ENCODE measurements around the gene TRIM37. TPM values are rescaled to one million over a fixed set of nuclear protein-coding genes. Genes with fewer than 3 reads are reported as not detected.

TRIM37 gene
- 17.3 to 26.4 TPM (median 24.4 TPM) in 3 replicates for polyA plus RNA-seq
- polyA plus RNA-seq (2011; ENCODE audit: low read depth): 40.0 TPM
- polyA plus RNA-seq (2011; cell fraction: cytosol; rRNA removed): 17.3 and 28.3 TPM in 2 replicates
- 24.9 and 31.5 TPM in 2 replicates for polyA plus RNA-seq (2011; cell fraction: nucleus; rRNA removed)
- 12.8 and 18.3 TPM in 2 replicates for polyA plus RNA-seq (2012; ENCODE audit: low replicate concordance)
- 24.6 to 94.5 TPM (median 60.1 TPM) in 3 replicates for polyA minus RNA-seq
- 22.1 TPM for polyA minus RNA-seq (2011; cell fraction: cytosol; rRNA and poly(A)+ RNA removed)
- 27.5 and 34.1 TPM in 2 replicates for polyA minus RNA-seq (2011; cell fraction: nucleus; rRNA and poly(A)+ RNA removed)

- Histone ChIP-seq H3K27me3 (ENCODE audit: control insufficient read depth, extremely low read depth, insufficient read depth, low read length) (no peaks in the 10 kb centered on the region), H3K9me3 (ENCODE audit: control insufficient read depth, low read depth, low read length) (no peaks in the 10 kb centered on the region), H3K4me3 (ENCODE audit: control insufficient read depth in 2 of 3, extremely low read depth in 1 of 3, insufficient read depth in 2 of 3, low read depth in 1 of 3, low read length in 3 of 3) (peak within 1 kb of the TSS; percentile 78 to 84 (median 82)), H3K4me1 (ENCODE audit: control insufficient read depth, extremely low read depth, insufficient read depth, low read length) (peaks cover 8% of the 10 kb centered on the region), H4K20me1 (ENCODE audit: control insufficient read depth, extremely low read depth, insufficient read depth, low read length) (no peaks in the 10 kb centered on the region), H3K9me1 (ENCODE audit: control insufficient read depth, extremely low read depth, insufficient read depth, low read length) (no peaks in the 10 kb centered on the region), H2AFZ (ENCODE audit: control insufficient read depth, low read length) (peak within 1 kb of the TSS; percentile 77), H3K9ac (ENCODE audit: control insufficient read depth, extremely low read depth, insufficient read depth, low read length) (peak within 1 kb of the TSS; percentile 90), H3K36me3 (ENCODE audit: control insufficient read depth in 2 of 2, extremely low read depth in 1 of 2, insufficient read depth in 2 of 2, low read length in 2 of 2) (peaks cover 0 to 2% of the 10 kb centered on the region in 2 experiments), H3K27ac (ENCODE audit: control insufficient read depth, insufficient read depth, low read length) (peak within 1 kb of the TSS; percentile 76), H3K79me2 (ENCODE audit: control insufficient read depth, insufficient read depth, low read length) (peaks cover 40% of the 10 kb centered on the region), H3K4me2 (ENCODE audit: control insufficient read depth, extremely low read depth, insufficient read depth, low read depth, low read length) (peak within 1 kb of the TSS; percentile 83)
- dilution Hi-C loops (cut with MboI; ENCODE audit: extremely low pct_ligation_motif_present, low sequenced_read_pairs): no loop called here
- DNase-seq (ENCODE audit: low read depth, low spot score) (peak; percentile 95), FAIRE-seq (peak; percentile 72)
- TF ChIP-seq CTCF (optimal IDR thresholded peaks at IDR 0.05 in 1 of 3, IDR thresholded peaks at IDR 0.05 in 1 of 3, conservative IDR thresholded peaks at IDR 0.05 in 1 of 3; ENCODE audit: extremely low read depth in 1 of 3, insufficient read depth in 2 of 3, low read length in 3 of 3) (peak in 1 of 3 experiments; percentile 17), EZH2 (IDR thresholded peaks at IDR 0.05; ENCODE audit: low read length) (no peak)
These were observed at the start of gene TRIM37 for GRCh38 chr17:59106463-59107305. Gene TRIM37, minus strand, starts transcription at chr17:59106880. Its CDS starts 419 bp downstream, at chr17:59106461.

GRCh38 chr17:59155439-59156177 is 48.9 kb upstream of the TRIM37 start, which contains the start of gene PRR11:
Gene PRR11, plus strand, starts transcription at chr17:59155746. Its CDS starts 14,007 bp downstream, at chr17:59169753.
- Histone ChIP-seq H2AFZ (ENCODE audit: control insufficient read depth, low read length) (peak within 1 kb of the TSS; percentile 84), H3K9ac (ENCODE audit: control insufficient read depth, extremely low read depth, insufficient read depth, low read length) (peak within 1 kb of the TSS; percentile 91), H3K9me3 (ENCODE audit: control insufficient read depth, low read depth, low read length) (no peaks in the 10 kb centered on the region), H3K79me2 (ENCODE audit: control insufficient read depth, insufficient read depth, low read length) (peaks cover 80% of the 10 kb centered on the region), H3K4me1 (ENCODE audit: control insufficient read depth, extremely low read depth, insufficient read depth, low read length) (peaks cover 51% of the 10 kb centered on the region), H3K4me2 (ENCODE audit: control insufficient read depth, extremely low read depth, insufficient read depth, low read depth, low read length) (peak within 1 kb of the TSS; percentile 90), H3K27ac (ENCODE audit: control insufficient read depth, insufficient read depth, low read length) (peak within 1 kb of the TSS; percentile 90), H3K9me1 (ENCODE audit: control insufficient read depth, extremely low read depth, insufficient read depth, low read length) (no peaks in the 10 kb centered on the region), H3K4me3 (ENCODE audit: control insufficient read depth in 2 of 3, extremely low read depth in 1 of 3, insufficient read depth in 2 of 3, low read depth in 1 of 3, low read length in 3 of 3) (peak within 1 kb of the TSS; percentile 62 to 93 (median 92)), H3K27me3 (ENCODE audit: control insufficient read depth, extremely low read depth, insufficient read depth, low read length) (no peaks in the 10 kb centered on the region), H3K36me3 (ENCODE audit: control insufficient read depth in 2 of 2, extremely low read depth in 1 of 2, insufficient read depth in 2 of 2, low read length in 2 of 2) (no peaks in the 10 kb centered on the region), H4K20me1 (ENCODE audit: control insufficient read depth, extremely low read depth, insufficient read depth, low read length) (no peaks in the 10 kb centered on the region)
- FAIRE-seq (peak; percentile 89), DNase-seq (ENCODE audit: low read depth, low spot score) (peak; percentile 100)
- TF ChIP-seq CTCF (optimal IDR thresholded peaks at IDR 0.05 in 1 of 3, IDR thresholded peaks at IDR 0.05 in 1 of 3, conservative IDR thresholded peaks at IDR 0.05 in 1 of 3; ENCODE audit: extremely low read depth in 1 of 3, insufficient read depth in 2 of 3, low read length in 3 of 3) (no peak), EZH2 (IDR thresholded peaks at IDR 0.05; ENCODE audit: low read length) (no peak)
- dilution Hi-C loops (cut with MboI; ENCODE audit: extremely low pct_ligation_motif_present, low sequenced_read_pairs): no loop called here

Data from keratinocyte (primary cell).